HFFc6 (cell line): ENCODE measurements around the gene SSR4. TPM values are rescaled to one million over a fixed set of nuclear protein-coding genes. Genes with fewer than 3 reads are reported as not detected.

Source experiments
- DNase-seq: peaks from one replicate; pipeline ENCODE4 v3.0.0-alpha.2; 2018
- H3K27ac Mint-ChIP-seq: 2 replicates; pipeline ENCODE4 v1.8.0; 2020; ENCODE audit warnings: mild to moderate bottlenecking, mixed read lengths
- H3K27me3 Mint-ChIP-seq: 2 replicates; pipeline ENCODE4 v1.8.0; 2021; ENCODE audit warnings: mild to moderate bottlenecking, moderate library complexity, mixed read lengths; ENCODE audit not compliant: insufficient read depth
- H3K36me3 Mint-ChIP-seq: 2 replicates; pipeline ENCODE4 v1.8.0; 2021; ENCODE audit warnings: low read depth, mixed read lengths
- H3K4me1 Mint-ChIP-seq: 2 replicates; pipeline ENCODE4 v1.8.0; 2020; ENCODE audit warnings: low read depth, mixed read lengths
- H3K4me3 Mint-ChIP-seq: 2 replicates; pipeline ENCODE4 v1.8.0; 2020; ENCODE audit warnings: mild to moderate bottlenecking, moderate library complexity, mixed read lengths
- H3K9me3 Mint-ChIP-seq: 2 replicates; pipeline ENCODE4 v1.8.0; 2020; ENCODE audit warnings: mild to moderate bottlenecking, mixed read lengths
- total RNA-seq, 6 experiments: library from RNA; stranded (reverse); fragmentation: NEBNext Ultra II Directional; extraction: Animal tissue kit (Norgen Biotek cat#: 25700); gene quantifications; 2 replicates in 1 of 6; 3 replicates in 5 of 6; pipeline ENCODE4 v1.2.3, GENCODE V29; 2021
- TF ChIP-seq, protein P1 (sequence below): fragments of 200-600 bp; sonication (generic); IDR thresholded peaks from 2 replicates; pipeline ENCODE4 v1.5.0; 2021; ENCODE audit warnings: antibody characterized with exemption, mild to moderate bottlenecking

SSR4 gene
- total RNA-seq, 6 experiments from 2014 or later = 171 to 247 (median 182) TPM

DNA sequence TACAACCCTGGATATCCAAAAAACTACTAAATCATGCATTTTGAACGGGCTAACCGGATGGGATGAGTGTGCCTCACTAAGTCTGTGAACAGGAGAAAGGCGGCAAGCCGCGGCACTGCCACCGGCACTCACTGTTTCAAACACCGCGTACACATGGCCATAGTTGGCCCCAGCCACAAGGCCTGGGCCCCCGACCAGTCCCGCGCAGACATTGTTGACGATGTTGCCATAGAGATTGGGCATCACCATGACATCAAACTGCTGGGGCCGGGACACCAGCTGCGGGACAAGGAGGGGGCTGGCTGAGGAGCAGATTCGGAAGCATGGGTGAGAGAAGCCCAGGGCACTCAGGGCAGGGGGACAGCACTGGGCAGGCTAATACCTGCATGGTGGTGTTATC lies 7.8 kb upstream of the SSR4 start:
- H3K4me3 Mint-ChIP-seq = no peak overlapping the region
- no peaks in the 10 kb centered on the region for H3K9me3 Mint-ChIP-seq
- TF ChIP-seq, protein P1, sequence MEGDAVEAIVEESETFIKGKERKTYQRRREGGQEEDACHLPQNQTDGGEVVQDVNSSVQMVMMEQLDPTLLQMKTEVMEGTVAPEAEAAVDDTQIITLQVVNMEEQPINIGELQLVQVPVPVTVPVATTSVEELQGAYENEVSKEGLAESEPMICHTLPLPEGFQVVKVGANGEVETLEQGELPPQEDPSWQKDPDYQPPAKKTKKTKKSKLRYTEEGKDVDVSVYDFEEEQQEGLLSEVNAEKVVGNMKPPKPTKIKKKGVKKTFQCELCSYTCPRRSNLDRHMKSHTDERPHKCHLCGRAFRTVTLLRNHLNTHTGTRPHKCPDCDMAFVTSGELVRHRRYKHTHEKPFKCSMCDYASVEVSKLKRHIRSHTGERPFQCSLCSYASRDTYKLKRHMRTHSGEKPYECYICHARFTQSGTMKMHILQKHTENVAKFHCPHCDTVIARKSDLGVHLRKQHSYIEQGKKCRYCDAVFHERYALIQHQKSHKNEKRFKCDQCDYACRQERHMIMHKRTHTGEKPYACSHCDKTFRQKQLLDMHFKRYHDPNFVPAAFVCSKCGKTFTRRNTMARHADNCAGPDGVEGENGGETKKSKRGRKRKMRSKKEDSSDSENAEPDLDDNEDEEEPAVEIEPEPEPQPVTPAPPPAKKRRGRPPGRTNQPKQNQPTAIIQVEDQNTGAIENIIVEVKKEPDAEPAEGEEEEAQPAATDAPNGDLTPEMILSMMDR = no peak
- H3K36me3 Mint-ChIP-seq = no peaks in the 10 kb centered on the region
- DNase-seq = no peak
- peaks cover 4% of the 10 kb centered on the region for H3K27me3 Mint-ChIP-seq
- no peaks in the 10 kb centered on the region for H3K4me1 Mint-ChIP-seq
- no peak overlapping the region for H3K27ac Mint-ChIP-seq

DNA sequence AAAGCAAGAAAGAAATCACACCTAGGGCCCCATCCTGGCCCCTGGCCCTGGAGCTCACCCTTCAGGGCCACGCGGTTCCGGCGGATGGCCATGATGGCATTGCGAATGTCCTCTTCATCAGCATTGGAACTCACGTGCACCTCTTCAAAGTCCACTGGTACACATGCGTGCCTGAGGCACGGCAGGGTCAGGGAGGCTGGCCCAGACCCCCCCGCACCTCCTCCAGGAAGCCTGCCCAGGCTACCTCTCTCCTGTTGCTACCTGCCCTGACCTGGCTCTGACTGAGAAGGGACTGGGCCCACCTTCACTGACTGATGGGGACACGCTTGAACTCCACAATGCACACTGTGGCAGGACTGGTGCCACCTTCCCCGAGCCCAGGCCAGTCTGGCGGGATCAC lies 4.8 kb upstream of the SSR4 start:
- DNase-seq = no peak
- H3K27ac Mint-ChIP-seq = no peak overlapping the region
- H3K4me3 Mint-ChIP-seq = no peak overlapping the region
- H3K4me1 Mint-ChIP-seq = peaks cover 8% of the 10 kb centered on the region
- H3K27me3 Mint-ChIP-seq = peaks cover 5% of the 10 kb centered on the region
- H3K9me3 Mint-ChIP-seq = no peaks in the 10 kb centered on the region
- peaks cover 4% of the 10 kb centered on the region for H3K36me3 Mint-ChIP-seq
- TF ChIP-seq, protein P1 = no peak

DNA sequence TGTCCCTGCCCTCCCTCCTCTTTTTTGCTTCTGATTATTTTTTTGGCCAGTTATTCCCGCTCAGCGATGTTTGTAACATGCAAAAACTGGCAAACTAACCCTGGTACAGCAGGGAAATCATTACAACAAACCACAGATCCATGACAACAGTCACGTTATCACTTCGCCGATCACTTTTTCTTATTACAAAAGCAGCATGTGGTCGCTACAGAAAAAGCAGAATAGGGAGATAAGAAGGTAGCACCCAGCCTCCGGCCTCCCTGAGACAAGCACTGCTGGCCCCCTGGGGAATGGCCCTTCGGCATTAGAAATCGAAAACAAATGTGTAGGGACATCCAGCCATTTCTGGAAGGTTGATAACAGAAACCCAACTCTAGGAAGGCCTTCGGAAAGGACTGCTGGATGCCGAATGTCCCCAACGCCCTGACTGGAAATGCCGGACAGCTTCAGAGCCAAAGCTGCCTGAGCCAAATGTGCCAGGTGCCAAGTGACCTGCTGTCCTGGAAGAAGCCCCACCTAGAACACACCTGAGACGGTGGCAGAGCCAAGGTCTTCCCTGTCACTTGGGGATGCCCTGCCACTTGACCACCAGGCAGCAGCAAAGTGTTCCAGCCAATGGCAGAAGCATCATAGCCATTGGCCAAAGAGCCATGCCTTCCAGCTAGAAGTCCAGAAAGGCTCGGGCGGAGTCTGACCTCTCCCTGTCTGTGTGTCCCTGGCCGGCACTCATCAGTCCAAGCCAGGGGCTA lies 3.2 kb upstream of the SSR4 start:
- DNase-seq = no peak
- Mint-ChIP-seq H3K36me3 (peaks cover 4% of the 10 kb centered on the region), H3K4me3 (no peak overlapping the region), H3K27me3 (peaks cover 2% of the 10 kb centered on the region; the same call in 1 of the 2 replicates), H3K4me1 (peaks cover 16% of the 10 kb centered on the region), H3K9me3 (no peaks in the 10 kb centered on the region), H3K27ac (no peak overlapping the region)
- TF ChIP-seq, protein P1 = no peak

DNA sequence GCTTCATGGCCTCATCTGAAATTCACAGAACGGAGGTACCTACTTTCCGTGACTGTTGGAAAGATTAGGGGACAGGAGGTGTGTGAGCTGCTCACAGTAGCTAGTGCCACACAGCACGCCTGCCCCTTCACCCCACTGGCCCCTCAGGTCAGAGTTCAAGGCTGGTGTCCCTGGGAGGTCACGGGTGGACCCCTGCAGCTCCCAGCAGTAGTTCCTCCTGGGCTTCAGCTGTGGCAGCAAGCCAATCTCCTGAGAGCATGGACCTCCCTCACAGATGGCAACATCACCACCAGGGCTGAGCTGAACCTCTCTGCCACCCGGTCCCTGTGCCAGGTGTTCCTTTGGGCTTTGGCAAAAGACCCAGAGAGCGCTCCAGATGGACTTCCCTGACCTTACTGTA lies 2.1 kb upstream of the SSR4 start:
- H3K27me3 Mint-ChIP-seq = peaks cover 2% of the 10 kb centered on the region; the same call in 1 of the 2 replicates
- H3K9me3 Mint-ChIP-seq = no peaks in the 10 kb centered on the region
- TF ChIP-seq, protein P1 = no peak
- H3K4me1 Mint-ChIP-seq = peaks cover 18% of the 10 kb centered on the region
- no peak for DNase-seq
- H3K36me3 Mint-ChIP-seq = peaks cover 4% of the 10 kb centered on the region
- no peak overlapping the region for H3K27ac Mint-ChIP-seq
- peak overlapping the region; percentile 95; the same call in 1 of the 2 replicates for H3K4me3 Mint-ChIP-seq

DNA sequence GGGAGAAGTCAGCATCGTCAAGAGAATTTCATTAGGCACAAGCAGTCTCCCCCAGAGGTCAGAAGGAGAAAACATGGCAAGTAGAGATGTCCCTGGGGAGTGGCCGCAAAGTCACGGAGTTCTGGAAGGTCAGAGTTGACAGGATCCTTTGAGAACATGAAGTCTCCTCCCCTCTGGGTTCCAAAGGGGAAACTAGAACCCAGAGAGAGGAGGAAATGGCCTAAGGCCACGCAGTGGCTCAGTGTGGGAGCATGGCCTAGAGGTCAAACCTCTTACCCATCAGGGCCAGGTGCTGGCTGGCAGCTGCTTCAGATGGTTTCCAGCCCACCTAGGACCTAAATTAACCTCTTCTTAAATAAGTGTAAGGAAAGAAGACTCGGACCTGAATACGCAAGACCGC lies 1.2 kb upstream of the SSR4 start:
- TF ChIP-seq, protein P1 = no peak
- Mint-ChIP-seq H3K9me3 (no peaks in the 10 kb centered on the region), H3K36me3 (peaks cover 4% of the 10 kb centered on the region), H3K27me3 (peaks cover 2% of the 10 kb centered on the region; the same call in 1 of the 2 replicates), H3K27ac (peak overlapping the region; percentile 92), H3K4me3 (peak overlapping the region; percentile 95), H3K4me1 (peaks cover 18% of the 10 kb centered on the region)
- no peak for DNase-seq
